Activated CD8-positive, alpha-beta memory T cell treated with anti-CD3 and anti-CD28 coated beads, Interleukin-2, amount 50 U/mL, for 24 hours (primary cell): ENCODE measurements around the gene PI16.

ENCODE experiments used
- DNase-seq: peaks from one replicate; pipeline ENCODE4 v3.0.0-alpha.2; 2020; ENCODE audit errors: extremely low read depth

Gene PI16

DNA sequence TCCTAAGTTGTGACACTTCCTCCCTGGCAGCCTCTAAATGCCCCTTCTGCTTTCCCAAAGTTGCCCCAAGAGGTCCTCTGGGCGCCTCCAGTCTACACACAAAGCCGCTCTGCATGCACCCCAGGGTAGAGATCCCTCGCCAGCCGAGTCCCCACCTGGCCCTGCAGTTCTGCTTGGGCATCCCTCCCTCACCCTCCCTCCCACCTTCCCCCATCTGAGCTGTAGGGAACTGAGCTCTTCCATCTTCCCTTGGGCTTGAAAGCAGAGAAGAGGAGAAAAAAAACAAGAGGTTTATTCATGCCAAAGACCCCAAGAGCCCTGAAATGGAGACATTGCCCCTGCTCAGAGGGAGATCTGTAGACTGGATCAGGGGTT is 45.2 kb downstream of the PI16 start:
- no peak for DNase-seq

- no peak for DNase-seq
Observed at GRCh38 chr6:37004044-37004980, 49.8 kb downstream of the PI16 start.

GRCh38 chr6:37005061-37005810 is 50.7 kb downstream of the PI16 start, which contains the start of gene FGD2:
Gene FGD2, plus strand, starts transcription at chr6:37005655. Its CDS starts 163 bp downstream, at chr6:37005818.
- DNase-seq: no peak

DNA sequence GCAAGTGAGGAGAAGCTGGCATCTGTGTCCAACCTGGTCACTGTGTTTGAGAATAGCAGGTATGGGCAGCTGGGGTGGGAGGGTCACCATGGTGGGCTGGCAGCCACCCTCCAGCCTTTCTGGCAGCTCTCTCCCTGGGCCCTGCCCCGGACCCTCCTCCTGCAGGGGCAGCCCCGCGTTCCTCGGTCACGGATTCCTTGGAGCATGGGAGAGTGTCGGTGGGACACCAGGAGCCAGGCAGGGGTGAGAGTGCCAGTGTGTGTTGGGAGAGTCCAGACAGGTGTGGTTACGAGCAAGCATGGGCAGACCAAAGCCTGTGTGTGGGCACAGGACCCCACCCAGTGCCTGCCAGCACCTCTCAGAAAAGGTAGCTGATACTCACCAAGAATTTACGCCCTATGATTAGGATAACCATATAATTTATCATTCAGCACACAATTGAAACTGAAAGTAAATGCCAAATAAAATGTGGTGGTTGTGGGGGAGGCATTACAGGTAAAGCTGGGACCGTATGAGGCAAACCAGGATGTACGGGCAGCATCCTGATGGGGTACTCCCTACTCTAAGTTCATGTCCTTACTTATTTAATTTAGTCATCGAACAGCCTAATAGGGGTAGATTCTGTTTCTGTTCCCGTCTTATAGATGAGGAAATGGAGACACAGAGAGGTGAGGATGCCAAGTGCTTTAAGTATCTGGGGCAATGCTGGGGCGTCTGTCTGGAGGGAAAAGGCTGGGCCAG is 51.5 kb downstream of the PI16 start:
- DNase-seq: no peak

- no peak for DNase-seq
Observed at GRCh38 chr6:37006793-37007339, 52.3 kb downstream of the PI16 start.

GRCh38 chr6:37007340-37008043 is 53.0 kb downstream of the PI16 start:
- no peak for DNase-seq

DNA sequence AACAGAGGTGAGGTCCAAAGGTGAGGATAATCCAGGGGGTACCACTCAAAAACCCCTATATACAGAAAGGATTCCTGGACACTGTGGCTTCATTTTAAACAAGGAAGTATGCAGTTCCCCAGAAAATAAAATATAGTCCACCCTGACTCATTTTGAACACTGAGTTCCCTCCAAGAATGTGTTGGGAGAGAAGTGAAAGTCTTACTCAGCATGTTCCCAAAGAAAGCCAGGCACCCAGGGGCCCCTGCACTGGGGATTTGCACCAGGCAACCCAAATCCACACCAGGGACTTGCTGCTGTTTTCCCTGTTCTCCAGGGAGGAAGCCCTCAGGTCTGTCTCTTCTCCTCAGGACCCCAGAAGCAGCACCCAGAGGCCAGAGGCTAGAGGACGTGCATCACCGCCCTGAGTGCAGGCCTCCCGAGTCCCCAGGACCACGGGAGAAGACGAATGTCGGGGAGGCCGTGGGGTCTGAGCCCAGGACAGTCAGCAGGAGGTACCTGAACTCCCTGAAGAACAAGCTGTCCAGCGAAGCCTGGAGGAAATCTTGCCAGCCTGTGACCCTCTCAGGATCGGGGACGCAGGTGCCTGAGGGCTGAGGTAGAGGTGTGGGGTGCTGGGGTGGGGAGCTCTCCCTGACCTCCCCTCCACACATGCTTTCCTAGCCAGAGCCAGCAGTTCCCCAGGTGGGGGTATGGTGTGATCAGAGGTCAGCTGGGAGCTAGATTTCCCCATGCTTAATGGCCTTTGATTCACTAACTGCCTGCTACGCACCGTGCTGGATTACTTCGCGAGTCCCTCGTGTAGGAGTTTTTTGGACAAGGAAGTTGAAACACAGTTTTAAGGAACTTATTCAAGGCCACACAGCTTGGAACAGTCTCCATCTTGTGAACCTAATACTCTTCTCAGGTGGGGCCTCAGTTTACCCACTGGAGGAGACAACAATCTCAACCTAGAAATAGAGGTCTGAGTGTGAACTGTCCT is 54.2 kb downstream of the PI16 start:
- DNase-seq: no peak

DNA sequence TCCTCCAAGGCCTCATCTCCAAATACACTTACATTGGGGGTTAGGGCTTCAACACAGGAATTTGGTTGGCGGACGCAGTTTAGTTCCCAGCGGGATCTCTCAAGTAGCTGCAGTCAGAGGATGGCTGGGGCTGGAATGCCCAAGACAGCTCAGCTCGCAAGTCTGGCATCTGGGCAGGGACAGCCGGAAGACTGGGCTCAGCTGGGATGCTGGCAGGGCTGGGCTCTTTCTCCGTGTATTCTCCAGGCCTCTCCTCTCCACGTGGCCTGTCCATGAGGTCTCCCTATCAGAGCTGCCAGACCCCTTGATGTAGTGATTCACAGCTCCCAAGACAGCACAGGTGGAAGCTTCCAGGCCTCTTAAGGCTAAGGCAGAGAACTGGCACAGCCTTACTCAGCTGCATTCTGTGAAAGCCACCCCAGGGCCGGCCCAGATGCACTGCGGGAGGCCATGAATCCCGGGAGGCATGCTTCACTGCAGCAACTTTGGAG is 55.9 kb downstream of the PI16 start:
- no peak for DNase-seq

- DNase-seq: no peak
Observed at GRCh38 chr6:37011656-37012378, 57.3 kb downstream of the PI16 start.

DNA sequence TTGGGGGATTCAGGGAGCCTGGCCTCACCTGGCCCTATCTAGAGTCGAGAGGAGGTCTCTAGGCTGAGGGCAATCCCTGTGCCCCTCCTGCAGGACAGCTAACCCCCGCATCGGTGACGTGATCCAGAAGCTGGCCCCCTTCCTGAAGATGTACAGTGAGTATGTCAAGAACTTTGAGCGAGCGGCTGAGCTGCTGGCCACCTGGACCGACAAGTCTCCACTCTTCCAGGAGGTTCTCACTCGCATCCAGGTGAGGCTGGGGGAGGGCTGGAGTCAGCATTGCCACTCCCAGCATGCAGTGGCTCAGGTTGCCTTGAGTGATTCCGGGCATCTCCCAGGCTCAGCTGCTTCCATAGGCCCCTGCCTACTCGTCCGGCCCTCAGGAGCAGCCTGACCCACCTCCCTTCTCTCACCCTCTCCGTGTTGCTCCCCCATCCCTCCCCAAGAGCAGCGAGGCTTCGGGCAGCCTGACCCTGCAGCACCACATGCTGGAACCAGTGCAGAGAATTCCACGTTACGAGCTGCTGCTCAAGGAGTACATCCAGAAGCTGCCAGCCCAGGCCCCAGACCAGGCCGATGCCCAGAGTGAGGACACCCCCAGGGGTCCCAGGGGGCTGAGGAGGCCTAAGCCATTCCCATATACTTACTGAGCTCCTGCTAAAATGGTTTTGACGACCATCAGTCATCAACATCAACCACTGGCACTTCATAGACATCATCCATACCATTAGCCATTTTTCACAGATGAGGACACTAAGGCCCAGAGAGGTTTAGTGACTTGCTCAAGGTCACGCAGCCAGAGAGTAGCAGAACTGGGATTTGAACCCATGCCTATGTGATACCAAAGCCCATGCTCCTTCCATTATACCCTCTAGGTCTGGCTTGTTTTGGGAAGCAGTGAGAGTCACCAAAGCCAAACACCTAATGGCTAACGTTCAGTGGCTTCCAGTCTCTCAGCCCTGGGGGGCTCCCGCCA is 59.3 kb downstream of the PI16 start:
- no peak for DNase-seq
